Posterior vena cava (tissue), 2 donors: ENCODE results near the gene XBP1. TPM values are rescaled to one million over a fixed set of nuclear protein-coding genes. Genes with fewer than 3 reads are reported as not detected.

Experiments
- DNase-seq: peaks from one replicate; pipeline ENCODE4 v3.0.0-alpha.2; 2020; ENCODE audit warnings: low spot score
- intact Hi-C, 2 donors: fragments of 100-400 bp; cut with DNase I; formaldehyde crosslinking; loops; one replicate each; pipeline versions ENCODE4 v1.14.1 to v1.14.2; 2022 to 2023
- total RNA-seq, 2 donors: library from RNA; stranded (reverse); fragmentation: NEBNext Ultra II Directional; extraction: Animal tissue kit (Norgen Biotek cat#: 25700); gene quantifications; one replicate each; pipeline ENCODE4 v1.2.1, GENCODE V29; 2021
- donor health status: DM: yes; HTN: yes; CAD: no.
- donor health status: DM: yes; HTN: yes; CAD: no.

XBP1 gene
- total RNA-seq, 2 donors from 2014 or later = 113 to 124 TPM

DNA sequence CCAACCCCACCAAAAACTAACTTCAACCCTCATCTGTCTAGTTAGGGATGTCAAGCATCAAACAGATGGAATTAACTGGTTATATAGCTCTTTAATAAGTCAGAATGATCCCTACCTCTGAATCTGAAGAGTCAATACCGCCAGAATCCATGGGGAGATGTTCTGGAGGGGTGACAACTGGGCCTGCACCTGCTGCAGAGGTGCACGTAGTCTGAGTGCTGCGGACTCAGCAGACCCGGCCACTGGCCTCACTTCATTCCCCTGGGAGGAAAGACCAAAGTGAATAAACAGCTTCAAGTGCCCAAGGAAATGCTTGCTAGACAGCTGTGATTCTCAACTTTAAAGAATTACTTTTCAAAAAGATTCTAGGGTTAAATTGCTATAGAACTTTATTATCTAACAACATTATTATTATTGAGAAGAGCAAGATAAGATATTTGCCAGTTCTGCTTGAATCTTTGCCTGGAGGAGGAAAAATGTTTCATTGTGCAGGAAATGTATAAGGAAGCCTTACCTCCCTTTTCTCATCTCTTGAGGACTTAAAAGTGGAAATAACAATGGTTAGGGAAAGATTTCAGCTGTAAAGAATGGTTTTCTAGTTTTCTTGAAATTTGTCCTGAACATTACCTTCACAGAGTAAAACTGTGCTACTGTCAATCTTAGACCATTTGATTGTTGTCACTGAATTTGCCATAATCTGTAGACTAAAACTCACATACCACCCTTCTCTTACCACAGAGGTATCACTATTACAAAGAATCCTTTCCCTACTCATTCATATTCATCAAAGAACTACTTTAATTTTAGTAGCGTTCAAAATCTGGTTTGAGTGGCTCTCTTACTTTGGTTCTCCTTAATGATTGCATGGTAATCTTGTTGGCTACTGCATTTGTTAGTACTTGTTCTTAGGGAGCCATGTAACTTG, 4.2 kb downstream of the XBP1 start:
- intact Hi-C loops = no loop called here
- DNase-seq = no peak

DNA sequence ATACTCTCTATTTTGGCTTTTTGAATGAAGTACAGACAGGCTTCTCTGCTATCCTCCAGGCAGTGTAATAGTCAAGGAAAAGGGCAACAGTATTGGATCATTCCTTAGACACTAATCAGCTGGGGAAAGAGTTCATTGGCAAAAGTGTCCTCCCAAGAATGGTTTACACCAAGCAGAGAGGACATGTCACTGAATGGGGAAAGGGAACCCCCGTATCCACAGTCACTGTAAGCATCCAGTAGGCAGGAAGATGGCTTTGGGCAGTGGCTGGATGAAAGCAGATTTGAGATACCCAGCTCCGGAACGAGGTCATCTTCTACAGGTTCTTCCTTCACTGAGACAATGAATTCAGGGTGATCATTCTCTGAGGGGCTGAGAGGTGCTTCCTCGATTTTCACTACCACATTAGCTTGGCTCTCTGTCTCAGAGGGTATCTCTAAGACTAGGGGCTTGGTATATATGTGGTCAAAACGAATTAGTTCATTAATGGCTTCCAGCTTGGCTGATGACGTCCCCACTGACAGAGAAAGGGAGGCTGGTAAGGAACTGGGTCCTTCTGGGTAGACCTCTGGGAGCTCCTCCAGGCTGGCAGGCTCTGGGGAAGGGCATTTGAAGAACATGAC, 5.2 kb downstream of the XBP1 start:
- intact Hi-C loops = no loop called here
- DNase-seq = no peak

DNA sequence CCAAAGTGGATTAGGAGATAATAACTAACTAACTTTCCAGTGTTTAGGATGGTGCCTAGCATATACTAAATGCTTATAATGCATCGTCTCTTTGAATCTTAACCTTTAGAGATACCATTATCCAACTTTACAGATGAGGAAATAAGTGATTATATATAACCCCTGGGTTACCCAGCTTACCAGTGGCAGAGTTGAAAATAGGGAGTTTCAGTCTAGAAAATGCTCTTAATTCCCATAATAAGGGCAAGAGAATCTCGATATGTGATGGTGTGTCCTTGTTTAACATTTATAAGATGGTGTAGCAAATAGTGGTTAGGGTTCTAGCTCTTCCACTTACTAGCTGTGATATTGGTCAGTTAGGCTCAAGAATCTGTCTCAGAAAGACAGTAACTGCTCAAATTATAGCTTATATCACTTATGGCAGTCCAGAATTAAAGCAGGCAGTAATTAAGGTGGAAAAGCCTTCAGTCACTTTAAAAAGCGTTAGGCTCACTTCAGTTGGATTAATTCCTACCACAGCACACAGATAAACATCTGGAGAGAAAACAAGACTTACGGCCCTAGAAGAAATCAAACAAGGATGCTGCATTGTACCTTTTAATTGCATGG, 6.3 kb downstream of the XBP1 start:
- intact Hi-C loops = no loop called here
- DNase-seq = no peak

DNA sequence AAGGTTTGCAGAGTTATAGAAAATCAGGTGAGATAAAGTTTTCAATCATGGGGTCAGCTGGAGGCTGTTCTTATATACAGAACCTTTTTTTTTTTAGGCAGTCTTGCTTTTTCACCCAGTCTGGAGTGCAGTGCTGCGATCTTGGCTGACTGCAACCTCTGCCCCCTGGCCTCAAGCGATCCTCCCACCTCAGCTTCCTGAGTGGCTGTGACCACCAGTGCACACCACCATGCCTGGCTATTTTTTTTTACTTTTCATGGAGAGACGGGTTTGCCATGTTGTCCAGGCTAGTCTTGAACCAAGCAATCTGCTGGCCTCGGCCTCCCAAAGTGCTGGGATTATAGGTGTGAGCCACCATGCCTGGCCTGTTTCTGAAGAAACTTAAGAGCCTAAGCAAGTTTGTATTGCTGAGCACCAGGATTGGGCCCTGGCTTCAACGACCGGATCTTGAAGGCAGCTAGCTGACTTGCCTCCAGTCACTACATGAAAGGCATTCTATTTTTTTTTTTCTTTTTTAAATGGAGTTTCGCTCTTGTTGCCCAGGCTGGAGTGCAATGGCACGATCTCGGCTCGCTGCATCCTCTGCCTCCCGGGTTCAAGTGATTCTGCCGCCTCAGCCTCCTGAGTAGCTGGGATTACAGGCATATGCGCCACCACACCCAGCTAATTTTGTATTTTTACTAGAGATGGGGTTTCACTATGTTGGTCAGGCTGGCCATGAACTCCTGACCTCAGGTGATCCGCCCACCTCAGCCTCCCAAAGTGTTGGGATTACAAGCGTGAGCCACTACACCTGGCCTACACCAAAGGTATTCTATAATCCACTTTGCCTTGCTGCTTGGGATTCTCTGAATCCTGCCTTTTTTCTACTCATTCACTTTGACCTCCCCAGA, 7.6 kb downstream of the XBP1 start:
- intact Hi-C loops = no loop called here
- DNase-seq = no peak

DNA sequence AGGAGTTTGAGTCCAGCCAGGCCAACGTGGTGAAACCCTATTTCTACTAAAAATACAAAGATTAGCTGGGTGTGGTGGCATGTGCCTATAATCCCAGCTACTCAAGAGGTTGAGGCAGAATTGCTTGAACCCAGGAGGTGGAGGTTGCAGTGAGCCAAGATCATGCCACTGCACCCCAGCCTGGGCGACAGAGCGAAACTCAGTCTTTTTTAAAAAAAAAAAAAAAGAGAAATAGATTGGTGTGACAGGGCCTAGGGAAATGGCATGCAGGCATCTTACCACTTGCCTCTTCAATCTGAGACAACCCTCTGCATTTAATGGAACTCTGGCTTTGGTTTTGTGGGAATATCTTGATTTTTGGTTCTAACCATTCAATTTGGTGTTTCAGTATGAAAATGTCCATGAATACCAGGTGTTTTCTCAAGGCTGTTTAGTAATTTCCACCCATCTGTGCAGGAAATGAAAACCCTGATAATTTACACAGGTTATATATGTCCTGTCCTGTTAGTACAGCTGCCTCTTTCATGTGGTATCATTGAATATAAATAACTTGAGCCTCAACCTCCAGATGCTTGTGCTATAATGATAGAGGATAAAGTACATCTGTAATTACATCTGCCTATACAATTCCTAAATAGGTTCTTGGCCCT, 8.4 kb downstream of the XBP1 start:
- no peak for DNase-seq
- intact Hi-C loops = no loop called here

DNA sequence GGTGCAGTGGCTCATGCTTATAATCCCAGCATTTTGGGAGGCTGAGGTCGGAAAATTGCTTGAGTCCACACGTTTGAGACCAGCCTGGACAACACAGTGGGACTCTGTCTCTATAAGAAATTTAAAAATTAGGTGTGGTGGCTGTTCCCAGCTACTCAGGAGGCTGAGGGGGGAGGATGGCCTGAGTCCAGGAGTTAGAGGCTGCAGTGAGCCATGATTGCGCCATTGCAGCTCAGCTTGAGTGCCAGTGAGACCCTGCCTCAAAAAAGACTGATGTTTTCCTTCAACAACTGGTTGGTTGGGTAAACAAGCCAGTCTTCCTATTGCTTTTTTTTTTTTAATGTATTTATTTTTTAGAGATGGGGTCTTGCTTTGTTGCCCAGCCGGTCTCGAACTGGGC, 9.2 kb downstream of the XBP1 start:
- intact Hi-C loops = no loop called here
- DNase-seq = no peak

DNA sequence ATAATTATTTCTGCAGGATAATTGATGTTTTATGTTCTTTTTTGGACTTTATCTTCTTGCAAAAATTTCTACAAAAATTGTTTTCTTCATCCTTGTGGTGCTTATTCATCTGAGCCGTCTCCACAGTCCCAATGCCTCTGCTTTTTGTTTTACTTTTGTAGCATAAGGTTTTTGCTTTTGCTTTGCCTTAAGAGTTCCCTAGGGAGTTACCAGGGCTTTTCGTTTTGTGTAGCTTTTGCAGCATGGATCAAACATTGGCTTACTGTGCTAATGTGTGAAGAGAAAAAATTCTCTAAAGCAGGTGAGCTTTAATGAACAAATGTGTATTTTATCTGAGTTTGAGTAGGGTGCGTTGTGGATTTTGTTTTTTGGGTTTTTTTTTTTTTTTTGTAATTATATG, 11.8 kb downstream of the XBP1 start:
- intact Hi-C loops = no loop called here

DNA sequence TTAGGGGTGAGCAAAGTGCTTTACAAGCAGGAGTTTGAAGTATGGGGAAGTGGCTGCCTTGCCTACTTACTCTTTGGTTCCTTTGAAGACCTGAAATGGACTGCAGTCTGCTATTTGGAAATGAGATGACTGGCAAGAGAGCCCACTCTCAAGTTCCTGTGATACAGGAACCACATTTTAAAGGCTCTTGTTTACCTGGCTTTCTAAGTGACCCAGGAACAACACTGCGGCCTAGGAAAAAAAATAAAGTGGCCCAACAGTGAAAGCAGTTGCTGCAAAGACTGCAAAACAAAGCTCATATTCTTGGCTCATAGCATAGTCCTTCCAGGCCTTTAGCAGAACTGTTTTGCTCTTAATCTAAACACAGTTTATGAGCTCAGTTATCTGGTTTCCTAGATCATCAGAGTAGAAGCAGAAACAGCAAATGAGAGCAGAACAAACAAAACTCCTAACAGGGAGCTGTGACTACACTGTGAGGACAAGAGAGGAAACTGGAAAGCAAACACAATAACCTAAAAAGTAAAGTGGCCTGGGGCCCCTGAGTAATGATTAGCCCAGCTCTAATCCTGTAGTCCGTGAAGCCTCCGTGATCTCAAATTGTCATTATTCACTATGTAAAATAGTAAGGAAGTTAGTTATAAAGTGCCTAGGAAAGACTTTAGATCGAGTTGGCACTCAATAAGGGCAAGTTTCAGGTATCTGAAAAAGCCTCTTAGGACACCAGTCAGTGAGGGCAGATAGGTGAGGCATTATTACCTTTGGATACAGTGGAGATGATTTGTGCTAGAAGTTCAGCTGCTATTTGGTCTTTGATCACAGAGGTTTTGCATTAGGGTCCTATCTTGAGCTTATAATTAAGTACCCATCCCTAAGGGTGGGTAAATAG, 16.3 kb downstream of the XBP1 start:
- DNase-seq = no peak
- intact Hi-C loops = no loop called here

More for the DNA sequence above, 11.8 kb downstream of the XBP1 start:
- DNase-seq = no peak

DNA sequence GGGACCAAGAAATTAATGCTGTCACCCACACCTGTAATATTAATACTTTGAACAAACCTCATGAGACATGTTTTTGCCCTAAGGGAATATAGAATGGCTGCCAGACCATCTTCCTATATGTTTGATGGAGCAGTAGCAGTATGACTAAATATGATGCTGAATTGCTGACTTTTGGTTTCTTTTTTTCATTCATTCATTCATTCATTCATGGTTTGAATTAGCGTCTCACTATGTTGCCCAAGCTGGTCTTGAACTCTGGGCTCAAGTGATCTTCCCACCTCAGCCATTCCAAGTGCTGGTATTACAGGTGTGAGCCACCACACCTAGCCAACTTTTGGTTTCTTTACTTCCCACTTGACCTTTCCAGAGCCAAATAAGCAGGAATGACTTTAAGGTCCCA, 20.1 kb downstream of the XBP1 start:
- intact Hi-C loops = no loop called here
- no peak for DNase-seq

DNA sequence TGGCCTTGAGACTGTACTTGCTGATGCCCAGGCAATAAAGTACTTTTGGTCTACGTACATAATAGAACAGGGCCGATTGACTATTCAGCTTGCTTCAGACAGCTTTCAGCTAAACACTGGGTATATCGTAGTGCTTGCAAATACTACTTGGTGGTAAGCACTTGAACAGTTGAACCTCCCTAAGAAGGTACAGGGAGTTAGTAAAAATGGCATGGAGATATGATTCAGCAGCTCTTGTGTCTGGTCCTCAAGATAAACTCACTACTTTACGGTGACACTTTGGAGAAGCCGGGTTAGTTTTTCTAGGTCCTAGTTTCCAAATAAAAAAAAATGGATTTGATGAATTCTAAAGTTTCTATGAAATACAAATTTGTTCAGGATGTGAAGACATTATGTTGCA, 20.5 kb downstream of the XBP1 start:
- intact Hi-C loops = no loop called here
- no peak for DNase-seq

DNA sequence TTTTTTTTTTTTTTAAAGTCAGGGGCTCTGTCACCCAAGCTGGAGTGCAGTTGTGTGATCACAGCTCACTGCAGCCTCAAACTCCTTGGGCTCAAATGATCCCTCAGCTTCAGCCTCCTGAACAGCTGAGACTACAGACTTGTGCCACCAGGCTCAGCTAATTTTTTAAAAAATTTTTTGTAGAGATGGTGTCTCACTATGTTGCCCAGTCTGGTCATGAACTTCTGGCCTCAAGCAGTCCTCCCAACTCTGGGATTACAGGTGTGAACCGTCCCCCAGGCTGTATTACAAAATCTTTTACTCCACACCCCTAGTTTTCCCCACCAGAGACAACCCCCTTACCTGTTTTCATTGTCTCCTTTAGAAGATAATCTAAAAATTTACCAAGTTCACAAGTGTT, 26.0 kb downstream of the XBP1 start:
- no peak for DNase-seq
- intact Hi-C loops = no loop called here

DNA sequence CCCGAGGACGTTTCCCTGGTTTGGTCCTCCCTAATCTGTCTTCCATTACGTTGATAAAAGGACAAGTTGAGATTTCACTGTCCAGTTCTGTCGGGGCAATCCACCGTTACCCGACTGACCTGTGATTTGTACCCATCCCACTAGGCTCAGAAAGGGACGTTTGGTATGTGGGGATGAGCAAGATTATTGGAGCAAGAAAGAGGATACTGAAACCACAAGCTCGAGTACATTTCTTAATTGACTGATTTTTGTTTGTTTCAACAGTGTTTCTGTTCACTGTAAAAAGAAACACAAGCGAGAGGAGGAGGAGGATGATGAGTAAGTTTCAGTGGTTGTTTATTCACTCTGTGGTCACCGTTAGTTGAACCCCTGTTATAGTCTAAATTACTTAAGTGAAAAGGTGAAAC, 26.9 kb downstream of the XBP1 start:
- intact Hi-C loops = no loop called here
- DNase-seq = no peak

DNA sequence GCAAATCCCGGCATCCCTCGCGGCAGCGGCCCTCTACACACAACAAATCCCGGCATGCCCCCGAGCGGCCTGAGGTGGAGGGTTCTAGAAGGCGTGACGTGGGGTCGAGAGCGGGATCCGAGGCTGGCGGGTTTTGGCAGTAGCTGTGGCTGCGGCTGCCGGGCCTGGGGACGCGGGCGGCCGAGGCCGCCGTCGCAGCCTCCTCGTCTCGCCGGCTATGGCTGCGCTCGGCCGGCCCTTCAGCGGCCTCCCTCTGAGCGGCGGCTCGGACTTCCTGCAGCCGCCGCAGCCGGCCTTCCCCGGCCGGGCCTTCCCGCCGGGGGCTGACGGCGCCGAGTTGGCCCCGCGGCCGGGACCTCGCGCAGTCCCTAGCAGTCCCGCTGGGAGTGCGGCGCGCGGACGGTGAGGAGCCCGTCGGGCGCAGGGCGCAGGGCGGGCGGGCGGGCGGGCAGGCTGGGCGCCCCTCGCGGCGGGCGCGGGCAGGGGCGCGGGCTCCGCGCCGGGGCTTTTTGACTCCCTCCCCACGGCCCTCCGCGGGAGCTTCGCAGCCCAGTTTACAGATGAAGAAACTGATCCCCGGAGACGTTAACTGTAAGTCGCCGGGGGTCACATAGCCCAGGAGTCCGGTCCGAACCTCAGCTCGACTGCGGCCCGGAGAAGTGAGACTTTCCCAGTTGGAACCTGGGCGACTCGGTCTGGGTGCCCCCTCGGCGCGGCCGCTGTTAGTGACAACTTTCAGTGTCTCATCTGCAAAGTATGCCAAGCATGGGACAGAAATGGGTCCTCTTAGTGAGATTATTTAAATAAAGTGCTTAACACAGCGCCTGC, 27.5 kb downstream of the XBP1 start, which contains the start of gene CCDC117:
Gene CCDC117, plus strand, starts transcription at position 63 of the 828 bp plus-strand sequence. Its CDS starts 155 bp downstream, at position 218.
- peak; percentile 98 for DNase-seq
- intact Hi-C loops = no loop called here

DNA sequence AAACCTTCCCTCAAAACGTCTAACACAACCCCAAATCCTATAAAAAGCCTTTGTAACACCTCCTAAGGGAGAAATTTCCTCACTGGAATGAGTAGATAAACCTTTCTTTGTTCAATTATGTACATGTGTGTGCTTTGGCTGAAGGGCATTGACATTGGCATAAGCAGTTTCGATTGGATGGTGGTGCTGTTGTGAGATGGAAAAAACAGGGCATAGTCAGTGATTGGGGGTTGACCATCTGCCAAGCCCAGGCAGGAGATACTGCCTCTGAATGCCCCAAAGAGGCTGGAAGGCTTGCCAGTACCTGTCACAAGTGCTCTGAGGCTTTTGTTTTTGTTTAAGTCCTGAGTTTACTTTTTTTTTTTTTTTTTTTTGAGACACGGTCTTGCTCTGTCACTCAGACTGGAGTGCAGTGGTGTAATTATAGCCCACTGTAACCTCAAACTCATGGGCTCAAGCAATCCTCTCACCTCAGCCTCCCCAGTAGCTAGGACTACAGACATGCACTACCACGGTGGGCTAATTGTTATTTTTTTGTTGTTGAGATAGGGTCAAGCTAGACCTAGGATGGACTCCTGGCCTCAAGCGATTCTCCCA, 29.1 kb downstream of the XBP1 start:
- DNase-seq = no peak
- intact Hi-C loops = no loop called here

DNA sequence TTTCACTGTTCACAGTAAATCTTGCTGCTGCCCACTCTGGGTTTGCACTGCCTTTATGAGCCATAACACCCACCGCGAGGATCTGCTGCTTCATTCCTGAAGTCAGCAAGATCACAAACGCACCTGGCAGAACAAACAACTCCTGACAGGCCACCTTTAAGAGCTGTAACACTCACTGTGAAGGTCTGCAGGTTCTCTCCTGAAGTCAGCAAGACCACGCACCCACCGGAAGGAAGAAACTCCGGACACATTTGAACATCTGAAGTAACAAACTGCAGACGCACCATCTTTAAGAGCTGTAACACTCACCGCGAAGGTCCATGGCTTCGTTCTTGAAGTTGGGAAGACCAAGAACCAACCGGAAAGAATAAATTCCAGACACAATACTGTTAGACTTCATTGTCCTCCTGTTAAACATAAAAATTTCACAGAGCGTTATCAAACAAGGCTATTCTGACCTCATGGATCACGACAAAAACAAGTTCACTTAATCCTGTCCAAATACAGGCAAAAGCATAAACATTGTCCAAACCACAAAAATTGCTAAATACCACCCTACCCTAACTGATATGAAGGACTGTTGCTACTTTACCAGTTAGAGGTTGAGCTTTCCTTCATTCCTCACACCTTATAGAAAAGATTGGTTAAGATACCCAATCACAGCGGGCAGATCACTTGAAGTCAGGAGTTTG, 30.8 kb downstream of the XBP1 start:
- intact Hi-C loops = no loop called here
- peak; percentile 51 for DNase-seq

DNA sequence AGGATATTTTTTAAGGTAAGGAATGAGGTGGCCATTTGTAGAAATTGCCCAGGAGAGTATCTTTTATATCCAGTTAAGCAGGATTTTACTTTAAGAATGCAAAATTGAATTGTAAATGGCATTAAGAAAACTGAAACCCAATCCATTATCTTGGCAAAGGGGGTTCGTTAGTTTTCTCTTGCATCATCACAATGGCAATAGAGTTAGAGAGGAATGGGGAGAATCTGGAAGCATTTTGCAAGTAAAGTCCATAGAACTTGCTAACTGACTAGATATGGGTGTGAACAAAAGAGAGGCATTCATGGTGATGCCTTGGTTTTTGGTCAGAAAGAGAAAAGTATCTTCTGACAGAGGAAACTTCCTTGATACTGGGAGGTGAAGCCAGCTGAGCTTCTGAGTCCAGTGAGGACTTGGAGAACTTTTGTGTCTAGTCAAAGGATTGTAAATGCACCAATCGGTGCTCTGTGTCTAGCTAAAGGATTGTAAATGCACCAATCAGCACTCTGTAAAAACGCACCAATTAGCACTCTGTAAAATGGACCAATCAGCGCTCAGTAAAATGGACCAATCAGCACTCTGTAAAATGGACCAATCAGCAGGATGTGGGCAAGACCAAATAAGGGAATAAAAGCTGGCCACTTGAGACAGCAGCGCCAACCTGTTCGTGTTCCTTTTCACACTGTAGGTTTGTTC, 31.5 kb downstream of the XBP1 start:
- no peak for DNase-seq
- intact Hi-C loops = no loop called here
